ENCODE results near the gene DNAH17. TPM values are rescaled to one million over a fixed set of nuclear protein-coding genes. Genes with fewer than 3 reads are reported as not detected.

Gene DNAH17
- total RNA-seq, 1 donor from 2014 or later, result not detected

GRCh38 chr17:78433780-78434335, 143.3 kb downstream of the DNAH17 start:
- no peak for DNase-seq
- intact Hi-C loops (cut with micrococcal nuclease), result no loop called here
- no peaks in the 10 kb centered on the region for H3K9me3 ChIP-seq (replicated peaks)

GRCh38 chr17:78433013-78433727, 144.0 kb downstream of the DNAH17 start:
- no peak for TF ChIP-seq CTCF (IDR thresholded peaks at IDR 0.05; ENCODE audit: borderline replicate concordance)
- intact Hi-C loops (cut with micrococcal nuclease), result no loop called here
- Histone ChIP-seq H3K4me3 (no peak overlapping the region), H3K9me3 (replicated peaks) (no peaks in the 10 kb centered on the region), H3K4me1 (no peaks in the 10 kb centered on the region), H3K27me3 (ENCODE audit: low read depth) (peaks cover 14% of the 10 kb centered on the region), H3K36me3 (peaks cover 6% of the 10 kb centered on the region), H3K27ac (replicated peaks) (no peak overlapping the region)
- DNase-seq, result no peak

More at GRCh38 chr17:78433780-78434335, 143.3 kb downstream of the DNAH17 start:
- TF ChIP-seq CTCF (IDR thresholded peaks at IDR 0.05; ENCODE audit: borderline replicate concordance), result no peak
- Histone ChIP-seq H3K27me3 (ENCODE audit: low read depth) (peaks cover 14% of the 10 kb centered on the region), H3K4me3 (no peak overlapping the region), H3K27ac (replicated peaks) (no peak overlapping the region), H3K4me1 (no peaks in the 10 kb centered on the region), H3K36me3 (peaks cover 6% of the 10 kb centered on the region)

- Histone ChIP-seq H3K36me3 (peaks cover 12% of the 10 kb centered on the region), H3K4me1 (no peaks in the 10 kb centered on the region), H3K27me3 (ENCODE audit: low read depth) (peaks cover 7% of the 10 kb centered on the region), H3K27ac (replicated peaks) (no peak overlapping the region), H3K9me3 (replicated peaks) (no peaks in the 10 kb centered on the region), H3K4me3 (no peak overlapping the region)
- intact Hi-C loops (cut with micrococcal nuclease), result no loop called here
- DNase-seq, result no peak
- no peak for TF ChIP-seq CTCF (IDR thresholded peaks at IDR 0.05; ENCODE audit: borderline replicate concordance)
Measured at GRCh38 chr17:78432226-78433012, 144.8 kb downstream of the DNAH17 start.

- Histone ChIP-seq H3K27ac (replicated peaks) (no peak overlapping the region), H3K4me3 (no peak overlapping the region), H3K4me1 (peaks cover 1% of the 10 kb centered on the region), H3K27me3 (ENCODE audit: low read depth) (no peaks in the 10 kb centered on the region), H3K36me3 (peaks cover 20% of the 10 kb centered on the region), H3K9me3 (replicated peaks) (no peaks in the 10 kb centered on the region)
- DNase-seq, result no peak
- intact Hi-C loops (cut with micrococcal nuclease), result no loop called here
- TF ChIP-seq CTCF (IDR thresholded peaks at IDR 0.05; ENCODE audit: borderline replicate concordance), result no peak
Measured at GRCh38 chr17:78431692-78431958, 145.6 kb downstream of the DNAH17 start.

- H3K27ac ChIP-seq (replicated peaks), result no peak overlapping the region
- H3K4me3 ChIP-seq, result no peak overlapping the region
- no peaks in the 10 kb centered on the region for H3K27me3 ChIP-seq (ENCODE audit: low read depth)
- TF ChIP-seq CTCF (IDR thresholded peaks at IDR 0.05; ENCODE audit: borderline replicate concordance), result no peak
- H3K36me3 ChIP-seq, result peaks cover 25% of the 10 kb centered on the region
- DNase-seq, result no peak
- H3K4me1 ChIP-seq, result peaks cover 7% of the 10 kb centered on the region
- H3K9me3 ChIP-seq (replicated peaks), result no peaks in the 10 kb centered on the region
- intact Hi-C loops (cut with micrococcal nuclease), result no loop called here
Measured at GRCh38 chr17:78430892-78431691, 146.1 kb downstream of the DNAH17 start.
